ENCODE results near the gene ZNF350. TPM values are rescaled to one million over a fixed set of nuclear protein-coding genes. Genes with fewer than 3 reads are reported as not detected.

The ZNF350 gene
- total and polyA plus RNA-seq, 2 of the 13 experiments (the other 11 are each of a cell fraction or from before 2014, with no cell fraction given): 3.7 to 6.9 TPM

GRCh38 chr19:52007806-52008557, 21.3 kb upstream of the ZNF350 start, which contains the start of gene ZNF615 (continued):
- TF ChIP-seq AKNA (CRISPR knock-in tag; IDR thresholded peaks at IDR 0.05; ENCODE audit: borderline replicate concordance) (no peak), ZNF530 (CRISPR knock-in tag; IDR thresholded peaks at IDR 0.05; ENCODE audit: low read depth) (no peak), ZMYM4 (CRISPR knock-in tag; IDR thresholded peaks at IDR 0.05) (peak; percentile 86), MAFG (CRISPR knock-in tag; IDR thresholded peaks at IDR 0.05) (no peak), NFE2L1 (CRISPR knock-in tag; IDR thresholded peaks at IDR 0.05; ENCODE audit: borderline replicate concordance) (no peak), ZNF205 (CRISPR knock-in tag; IDR thresholded peaks at IDR 0.05) (peak; percentile 30; the same call in 1 of the 2 replicates), ZNF589 (CRISPR knock-in tag; conservative IDR thresholded peaks at IDR 0.05) (0 out of 2 replicates have a peak, but pooled peaks have one; percentile 40), ZNF768 (CRISPR knock-in tag; IDR thresholded peaks at IDR 0.05) (no peak; the same call in 1 of the 2 replicates), TMF1 (CRISPR knock-in tag; IDR thresholded peaks at IDR 0.05; ENCODE audit: low read depth) (peak; percentile 82; the same call in 1 of the 2 replicates), ZSCAN21 (CRISPR knock-in tag; IDR thresholded peaks at IDR 0.05; ENCODE audit: borderline replicate concordance) (no peak; the same call in 1 of the 2 replicates)
- TF ChIP-seq, protein P1, sequence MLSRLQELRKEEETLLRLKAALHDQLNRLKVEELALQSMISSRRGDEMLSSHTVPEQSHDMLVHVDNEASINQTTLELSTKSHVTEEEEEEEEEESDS (CRISPR knock-in tag; IDR thresholded peaks at IDR 0.05; ENCODE audit: borderline replicate concordance): peak; percentile 87; the same call in 1 of the 2 replicates
- TF ChIP-seq, protein P2, sequence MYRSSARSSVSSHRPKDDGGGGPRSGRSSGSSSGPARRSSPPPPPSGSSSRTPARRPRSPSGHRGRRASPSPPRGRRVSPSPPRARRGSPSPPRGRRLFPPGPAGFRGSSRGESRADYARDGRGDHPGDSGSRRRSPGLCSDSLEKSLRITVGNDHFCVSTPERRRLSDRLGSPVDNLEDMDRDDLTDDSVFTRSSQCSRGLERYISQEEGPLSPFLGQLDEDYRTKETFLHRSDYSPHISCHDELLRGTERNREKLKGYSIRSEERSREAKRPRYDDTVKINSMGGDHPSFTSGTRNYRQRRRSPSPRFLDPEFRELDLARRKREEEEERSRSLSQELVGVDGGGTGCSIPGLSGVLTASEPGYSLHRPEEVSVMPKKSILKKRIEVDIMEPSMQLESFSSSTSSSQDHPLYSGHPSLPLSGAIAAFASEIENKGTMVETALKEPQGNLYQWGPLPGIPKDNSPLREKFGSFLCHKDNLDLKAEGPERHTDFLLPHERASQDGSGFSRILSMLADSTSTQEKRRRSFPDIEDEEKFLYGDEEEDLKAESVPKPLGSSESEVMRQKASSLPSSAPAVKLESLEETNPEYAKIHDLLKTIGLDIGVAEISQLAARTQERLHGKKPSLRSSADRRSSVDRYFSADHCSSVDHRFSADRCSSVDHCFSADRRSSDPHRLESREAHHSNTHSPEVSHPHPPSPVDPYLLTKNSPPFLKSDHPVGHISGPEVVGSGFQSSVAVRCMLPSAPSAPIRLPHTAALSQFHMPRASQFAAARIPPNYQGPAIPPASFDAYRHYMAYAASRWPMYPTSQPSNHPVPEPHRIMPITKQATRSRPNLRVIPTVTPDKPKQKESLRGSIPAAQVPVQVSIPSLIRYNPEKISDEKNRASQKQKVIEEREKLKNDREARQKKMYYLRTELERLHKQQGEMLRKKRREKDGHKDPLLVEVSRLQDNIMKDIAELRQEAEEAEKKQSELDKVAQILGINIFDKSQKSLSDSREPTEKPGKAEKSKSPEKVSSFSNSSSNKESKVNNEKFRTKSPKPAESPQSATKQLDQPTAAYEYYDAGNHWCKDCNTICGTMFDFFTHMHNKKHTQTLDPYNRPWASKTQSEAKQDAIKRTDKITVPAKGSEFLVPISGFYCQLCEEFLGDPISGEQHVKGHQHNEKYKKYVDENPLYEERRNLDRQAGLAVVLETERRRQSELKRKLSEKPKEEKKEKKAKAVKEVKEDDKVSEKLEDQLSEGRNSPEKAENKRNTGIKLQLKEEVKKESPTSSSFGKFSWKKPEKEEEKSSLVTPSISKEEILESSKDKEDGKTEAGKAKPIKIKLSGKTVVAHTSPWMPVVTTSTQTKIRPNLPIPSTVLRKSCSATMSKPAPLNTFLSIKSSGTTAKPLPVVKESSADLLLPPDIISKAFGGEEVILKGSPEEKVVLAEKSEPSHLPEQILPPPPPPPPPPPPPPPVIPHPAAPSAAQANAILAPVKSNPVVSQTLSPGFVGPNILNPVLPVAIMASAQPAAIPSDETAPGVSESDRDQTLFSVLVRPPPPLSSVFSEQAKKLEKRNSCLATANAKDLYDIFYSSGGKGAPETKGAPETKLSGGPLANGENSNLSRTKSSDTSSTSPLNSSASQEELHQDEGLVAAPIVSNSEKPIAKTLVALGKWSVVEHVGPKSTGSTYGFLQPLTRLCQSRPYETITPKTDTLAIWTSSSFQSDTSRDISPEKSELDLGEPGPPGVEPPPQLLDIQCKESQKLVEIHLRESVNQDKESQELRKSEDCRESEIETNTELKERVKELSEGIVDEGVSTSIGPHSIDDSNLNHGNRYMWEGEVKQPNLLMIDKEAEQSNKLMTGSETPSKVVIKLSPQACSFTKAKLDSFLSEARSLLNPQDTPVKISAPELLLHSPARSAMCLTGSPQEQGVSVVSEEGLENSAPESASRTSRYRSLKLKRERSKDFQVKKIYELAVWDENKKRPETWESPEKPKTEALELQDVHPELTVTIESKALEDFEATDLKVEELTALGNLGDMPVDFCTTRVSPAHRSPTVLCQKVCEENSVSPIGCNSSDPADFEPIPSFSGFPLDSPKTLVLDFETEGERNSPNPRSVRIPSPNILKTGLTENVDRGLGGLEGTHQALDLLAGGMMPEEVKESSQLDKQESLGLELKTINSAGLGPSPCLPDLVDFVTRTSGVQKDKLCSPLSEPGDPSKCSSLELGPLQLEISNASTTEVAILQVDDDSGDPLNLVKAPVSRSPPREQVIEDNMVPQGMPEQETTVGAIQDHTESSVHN (CRISPR knock-in tag; IDR thresholded peaks at IDR 0.05): peak; percentile 55; the same call in 1 of the 2 replicates
- TF ChIP-seq, protein P3, sequence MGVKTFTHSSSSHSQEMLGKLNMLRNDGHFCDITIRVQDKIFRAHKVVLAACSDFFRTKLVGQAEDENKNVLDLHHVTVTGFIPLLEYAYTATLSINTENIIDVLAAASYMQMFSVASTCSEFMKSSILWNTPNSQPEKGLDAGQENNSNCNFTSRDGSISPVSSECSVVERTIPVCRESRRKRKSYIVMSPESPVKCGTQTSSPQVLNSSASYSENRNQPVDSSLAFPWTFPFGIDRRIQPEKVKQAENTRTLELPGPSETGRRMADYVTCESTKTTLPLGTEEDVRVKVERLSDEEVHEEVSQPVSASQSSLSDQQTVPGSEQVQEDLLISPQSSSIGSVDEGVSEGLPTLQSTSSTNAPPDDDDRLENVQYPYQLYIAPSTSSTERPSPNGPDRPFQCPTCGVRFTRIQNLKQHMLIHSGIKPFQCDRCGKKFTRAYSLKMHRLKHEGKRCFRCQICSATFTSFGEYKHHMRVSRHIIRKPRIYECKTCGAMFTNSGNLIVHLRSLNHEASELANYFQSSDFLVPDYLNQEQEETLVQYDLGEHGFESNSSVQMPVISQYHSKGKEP (CRISPR knock-in tag; IDR thresholded peaks at IDR 0.05): no peak

Data from HepG2 (cell line).